Hematopoietic multipotent progenitor cell treated with erythropoietin and hydrocortisone succinate and interleukin-3 and kit ligand, for 17 days (in vitro differentiated cells): Measurements from ENCODE around the gene POLR1A.

Experiments
- DNase-seq: peaks from one replicate; pipeline ENCODE4 v3.0.0-alpha.2; 2015; ENCODE audit warnings: low spot score

The POLR1A gene

GRCh38 chr2:86021396-86022378, 84.0 kb downstream of the POLR1A start:
- DNase-seq, result no peak

GRCh38 chr2:86020984-86021383, 84.7 kb downstream of the POLR1A start:
- DNase-seq, result no peak

GRCh38 chr2:86019121-86019520, 86.6 kb downstream of the POLR1A start:
- DNase-seq, result no peak

GRCh38 chr2:86017901-86018896, 87.5 kb downstream of the POLR1A start:
- no peak for DNase-seq

- DNase-seq, result no peak
Measured at GRCh38 chr2:86016581-86016980, 89.1 kb downstream of the POLR1A start.

- DNase-seq, result no peak
Measured at GRCh38 chr2:86015699-86016098, 90.0 kb downstream of the POLR1A start.

- DNase-seq, result no peak
Measured at GRCh38 chr2:86015006-86015405, 90.7 kb downstream of the POLR1A start.

GRCh38 chr2:86014493-86014892, 91.2 kb downstream of the POLR1A start:
- no peak for DNase-seq

GRCh38 chr2:86012007-86012712, 93.5 kb downstream of the POLR1A start:
- DNase-seq, result no peak

GRCh38 chr2:86011449-86011941, 94.2 kb downstream of the POLR1A start:
- no peak for DNase-seq

GRCh38 chr2:86010083-86010482, 95.6 kb downstream of the POLR1A start:
- DNase-seq, result no peak

GRCh38 chr2:86006524-86006923, 99.2 kb downstream of the POLR1A start:
- no peak for DNase-seq

GRCh38 chr2:86003967-86004366, 101.7 kb downstream of the POLR1A start:
- DNase-seq, result no peak

- no peak for DNase-seq
Measured at GRCh38 chr2:86003104-86003503, 102.6 kb downstream of the POLR1A start.

GRCh38 chr2:86002375-86002774, 103.3 kb downstream of the POLR1A start:
- DNase-seq, result no peak

GRCh38 chr2:86001326-86001725, 104.4 kb downstream of the POLR1A start:
- DNase-seq, result no peak

- DNase-seq, result no peak
Measured at GRCh38 chr2:86000938-86001312, 104.8 kb downstream of the POLR1A start.

GRCh38 chr2:86000131-86000937, 105.4 kb downstream of the POLR1A start:
- DNase-seq, result no peak

- DNase-seq, result no peak
Measured at GRCh38 chr2:85999061-85999831, 106.4 kb downstream of the POLR1A start.
